HG03571 (cell line): Measurements from ENCODE around the gene PNMA8A.
"Not testable (repeated sequence)": the region's sequence is repeated elsewhere in the genome, so short reads cannot be mapped to it uniquely, and the experiment has no call there.

Source experiments
- ATAC-seq: cut with Tn5 transposase; IDR thresholded peaks from one replicate; pipeline ENCODE4 v1.9.1; 2021; ENCODE audit not compliant: unreplicated experiment

PNMA8A gene, protein sequence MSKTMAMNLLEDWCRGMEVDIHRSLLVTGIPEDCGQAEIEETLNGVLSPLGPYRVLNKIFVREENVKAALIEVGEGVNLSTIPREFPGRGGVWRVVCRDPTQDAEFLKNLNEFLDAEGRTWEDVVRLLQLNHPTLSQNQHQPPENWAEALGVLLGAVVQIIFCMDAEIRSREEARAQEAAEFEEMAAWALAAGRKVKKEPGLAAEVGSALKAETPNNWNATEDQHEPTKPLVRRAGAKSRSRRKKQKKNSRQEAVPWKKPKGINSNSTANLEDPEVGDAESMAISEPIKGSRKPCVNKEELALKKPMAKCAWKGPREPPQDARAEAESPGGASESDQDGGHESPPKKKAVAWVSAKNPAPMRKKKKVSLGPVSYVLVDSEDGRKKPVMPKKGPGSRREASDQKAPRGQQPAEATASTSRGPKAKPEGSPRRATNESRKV

DNA sequence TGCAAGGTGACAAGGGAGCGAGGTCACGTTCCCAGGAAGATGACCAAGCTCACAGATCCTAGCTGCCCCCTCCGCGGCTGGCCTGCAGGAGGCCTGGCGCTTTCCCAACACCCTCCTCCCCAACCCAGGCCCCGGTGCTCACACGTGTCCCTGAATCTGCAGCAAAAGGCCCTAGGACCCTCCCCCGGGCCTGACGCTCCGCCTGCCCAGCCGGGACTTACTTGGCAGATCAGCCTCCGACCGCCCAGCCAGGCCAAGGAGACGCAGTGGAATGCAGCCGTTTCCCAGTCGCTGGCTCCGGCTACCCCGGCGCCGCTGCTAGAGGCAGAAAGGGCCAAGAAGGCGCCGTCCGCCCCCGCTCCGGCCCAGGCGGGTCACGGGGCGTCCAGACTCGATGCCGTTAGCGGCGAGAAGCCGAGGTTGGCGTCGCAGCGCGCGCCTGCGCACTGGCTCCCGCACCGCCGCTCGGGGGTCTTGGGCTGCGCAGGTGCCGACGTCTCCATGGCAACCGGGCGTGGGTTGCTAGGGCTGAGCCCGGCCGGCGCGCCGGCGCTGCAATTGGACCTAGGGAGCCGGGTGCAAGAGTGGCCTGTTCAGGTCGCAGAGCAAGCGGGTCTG is at the start of gene PNMA8A:
Gene PNMA8A (minus strand): TSS at position 448 of the 618 bp plus-strand sequence. CDS start 528 bp downstream, outside the sequence.
- ATAC-seq, result no peak

DNA sequence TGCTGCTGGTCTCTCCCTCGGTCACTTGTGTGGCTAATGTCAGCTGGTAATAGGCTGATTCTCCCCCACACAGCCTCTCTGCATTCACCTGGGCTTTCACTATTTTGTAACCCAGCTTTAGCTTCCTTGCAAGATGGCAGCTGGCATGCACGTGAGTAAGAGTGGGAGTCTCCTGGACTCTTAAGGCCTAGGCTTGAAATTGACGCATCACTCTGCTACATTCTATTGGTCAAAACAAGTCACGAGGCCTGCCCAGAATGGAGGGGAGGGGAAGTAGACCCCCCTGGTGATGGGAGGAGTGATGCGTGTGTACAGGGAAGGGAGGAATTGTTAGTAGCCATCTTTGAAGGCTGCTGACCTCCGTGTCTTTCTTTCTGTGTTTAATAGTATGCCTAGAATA is 49.3 kb upstream of the PNMA8A start:
- no peak for ATAC-seq

DNA sequence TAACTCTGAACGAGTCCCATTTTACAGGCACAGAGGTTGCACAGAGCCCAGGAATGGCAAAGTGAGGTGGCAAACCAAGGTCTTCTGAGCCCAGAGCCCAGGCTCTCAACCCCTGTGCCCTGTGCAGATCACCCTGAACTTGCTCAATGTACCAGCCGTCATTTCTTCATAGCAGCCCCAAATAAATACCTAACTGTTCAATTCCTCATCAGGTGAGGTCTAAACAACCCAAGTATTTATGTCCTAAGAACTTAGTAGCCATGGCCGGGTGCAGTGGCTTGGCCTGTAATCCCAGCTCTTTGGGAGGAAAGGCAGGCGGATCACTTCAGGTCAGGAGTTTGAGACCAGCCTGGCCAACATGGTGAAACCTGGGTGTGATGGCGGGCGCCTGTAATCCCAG is 46.1 kb upstream of the PNMA8A start:
- no peak for ATAC-seq

DNA sequence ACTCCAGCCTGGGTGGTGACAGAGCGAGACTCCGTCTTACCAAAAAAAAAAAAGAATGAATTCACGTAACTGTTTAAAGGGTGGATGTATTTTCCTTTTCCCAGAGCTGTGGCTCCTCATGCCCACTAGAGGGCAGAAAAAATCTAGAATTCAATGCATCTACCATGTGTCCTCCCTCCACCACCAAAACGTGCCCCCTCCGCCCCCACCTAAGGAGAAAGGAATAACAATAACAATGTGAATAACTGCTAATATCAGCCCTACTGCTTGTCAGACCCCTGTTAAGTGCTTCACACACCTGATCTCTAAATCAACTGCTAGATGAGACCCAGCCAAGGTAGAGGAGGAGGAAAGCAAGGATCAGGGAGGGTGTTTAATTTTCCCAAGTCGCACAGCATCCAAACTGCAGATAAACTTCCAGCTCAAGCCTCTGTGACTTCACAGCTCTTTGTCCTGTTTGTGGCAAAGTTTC is 44.6 kb upstream of the PNMA8A start:
- ATAC-seq, result no peak

DNA sequence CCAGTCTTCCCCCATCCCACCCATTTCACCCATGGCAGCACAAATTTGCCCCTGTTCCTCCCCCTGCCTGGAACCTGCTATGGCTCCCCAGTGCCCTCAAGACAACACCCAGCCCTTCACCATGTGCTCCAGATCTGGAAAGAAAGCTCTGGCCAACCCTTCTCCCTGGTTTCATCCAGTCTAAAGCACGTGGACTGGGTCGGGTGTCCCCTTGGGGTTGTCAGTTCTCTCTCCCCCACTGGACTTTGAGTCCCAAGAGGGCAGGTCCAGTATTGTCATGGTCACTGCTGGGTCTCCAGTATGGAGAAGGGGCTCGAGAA is 43.9 kb upstream of the PNMA8A start:
- ATAC-seq, result no peak

DNA sequence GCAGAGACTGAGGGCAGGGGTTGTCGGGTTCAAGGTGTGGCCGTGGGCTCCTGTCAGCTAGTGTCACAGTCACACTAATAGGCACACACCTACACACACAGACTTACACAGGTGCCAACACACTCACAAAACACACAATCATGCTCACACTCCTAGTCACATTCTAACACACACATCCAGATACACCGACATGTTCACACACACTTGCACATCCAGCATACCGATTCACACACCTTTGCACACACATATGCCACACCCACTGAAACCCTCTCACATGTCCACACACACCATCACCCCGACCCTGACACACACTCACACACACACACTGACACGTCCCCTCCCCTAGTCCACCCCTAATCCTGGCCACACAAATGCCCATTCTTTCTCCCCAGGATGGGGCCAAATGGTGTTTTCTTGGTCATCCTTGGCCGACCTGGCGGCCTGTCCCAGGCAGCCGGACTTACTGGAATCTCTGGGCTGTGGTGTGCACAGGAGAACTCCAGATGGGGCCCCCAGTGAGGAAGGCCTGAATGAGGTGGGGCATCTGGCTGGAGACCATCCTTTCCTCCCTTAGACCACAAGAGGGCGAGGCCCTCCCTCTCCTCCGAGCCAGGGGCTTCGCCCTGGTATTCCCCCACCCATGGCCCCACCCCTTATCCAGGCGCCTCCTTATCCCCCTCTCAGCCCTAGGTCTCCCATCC is 43.4 kb upstream of the PNMA8A start:
- no peak for ATAC-seq

DNA sequence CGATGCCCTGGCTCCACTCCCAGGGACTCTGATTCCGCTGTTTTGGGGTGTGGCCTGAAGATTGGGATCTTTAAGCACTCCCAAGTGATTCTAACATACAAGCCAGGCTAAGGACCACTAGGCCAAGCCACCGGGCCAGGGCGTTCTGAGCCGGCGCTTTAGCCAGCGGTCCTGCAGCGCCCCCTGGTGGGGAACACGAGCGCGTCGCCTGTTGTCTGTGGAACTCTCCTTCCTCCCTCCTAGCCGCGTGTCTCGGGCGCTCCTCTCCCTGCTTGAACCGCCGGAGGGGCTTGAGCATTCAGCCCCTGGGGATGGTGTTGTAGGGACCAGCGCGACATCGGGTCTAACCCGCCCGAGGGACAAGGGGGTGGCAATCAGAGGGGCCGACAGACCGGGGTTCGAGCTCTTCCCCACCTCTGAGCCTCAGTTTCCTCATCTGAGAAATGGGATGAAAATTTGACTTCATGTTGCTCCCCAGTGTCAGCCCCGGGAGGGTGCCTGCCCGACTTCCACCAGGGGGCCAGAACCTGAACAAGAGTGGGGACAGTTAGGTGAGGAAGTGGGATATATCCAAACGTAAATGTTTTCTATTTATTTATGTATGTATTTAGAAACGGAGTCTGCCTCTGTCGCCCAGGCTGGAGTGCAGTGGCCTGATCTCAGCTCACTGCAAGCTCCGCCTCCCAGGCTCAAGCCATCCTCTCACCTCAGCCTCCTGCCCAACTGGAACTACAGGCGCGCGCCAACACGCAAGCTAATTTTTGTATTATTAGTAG is 42.3 kb upstream of the PNMA8A start:
- no peak for ATAC-seq

DNA sequence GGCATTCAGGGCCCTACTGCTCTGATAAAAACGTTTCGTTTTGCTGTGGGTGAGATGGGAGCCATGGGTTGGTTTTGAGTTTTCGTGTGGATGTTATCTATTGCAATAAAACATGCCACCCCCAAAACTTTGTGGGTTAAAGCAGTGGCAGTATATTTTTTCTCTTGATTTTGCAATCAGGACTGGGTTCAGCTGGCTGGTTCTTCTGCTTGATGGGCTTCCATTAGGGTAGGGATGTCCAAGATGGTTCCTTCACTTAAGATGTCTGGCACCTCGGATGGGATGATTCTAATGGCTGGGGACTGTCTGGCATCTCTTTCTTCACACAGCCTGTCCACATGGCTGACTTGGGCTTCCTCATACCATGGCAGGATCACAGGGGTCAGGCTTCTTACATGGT is 39.9 kb upstream of the PNMA8A start:
- ATAC-seq, result no peak

DNA sequence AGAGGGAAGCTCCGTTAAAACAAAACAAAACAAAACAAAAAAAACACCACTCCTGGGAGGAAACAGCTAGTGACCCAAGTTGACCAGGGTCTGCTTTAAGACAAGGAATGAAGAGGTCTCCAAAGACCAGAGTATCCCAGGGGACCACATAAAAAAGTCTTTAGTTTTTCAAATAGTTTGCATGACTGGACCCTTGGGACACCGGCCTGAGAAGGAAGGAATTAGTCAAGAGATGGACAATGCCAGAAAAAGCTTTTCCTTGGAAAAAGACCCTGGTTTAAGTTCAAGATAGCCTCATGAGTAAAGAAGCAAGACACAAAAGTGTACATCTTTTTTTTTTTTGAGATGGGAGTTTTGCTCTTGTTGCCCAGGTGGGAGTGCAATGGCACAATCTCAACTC is 36.8 kb upstream of the PNMA8A start:
- no peak for ATAC-seq

DNA sequence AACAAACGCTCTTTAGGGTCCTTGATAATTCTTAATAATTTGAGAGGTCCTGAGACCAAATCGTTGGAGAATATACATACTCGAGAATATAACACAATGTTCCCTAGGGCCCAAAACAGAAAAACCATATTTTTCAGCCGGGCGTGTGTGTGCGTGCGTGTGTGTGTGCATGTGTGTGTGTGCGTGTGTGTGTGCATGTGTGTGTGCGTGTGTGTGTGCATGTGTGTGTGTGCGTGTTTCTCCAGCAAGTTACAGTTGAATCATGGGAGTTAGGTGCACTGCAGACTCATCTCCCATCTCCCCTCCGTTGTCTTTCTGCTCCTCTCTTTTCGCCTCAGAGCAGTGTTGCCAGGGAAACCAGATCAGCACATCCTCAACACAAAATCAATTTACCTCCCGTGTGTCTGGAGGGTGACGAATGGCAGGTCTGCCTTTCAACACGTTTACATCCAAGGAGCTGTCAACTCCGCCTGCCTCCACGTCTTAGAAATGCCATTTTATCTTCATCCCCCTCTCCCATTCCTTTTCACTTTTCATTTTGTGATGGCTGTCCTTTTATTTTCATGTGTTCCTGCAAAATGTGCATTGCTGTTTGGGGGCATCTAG is 32.6 kb upstream of the PNMA8A start:
- ATAC-seq, result no peak

DNA sequence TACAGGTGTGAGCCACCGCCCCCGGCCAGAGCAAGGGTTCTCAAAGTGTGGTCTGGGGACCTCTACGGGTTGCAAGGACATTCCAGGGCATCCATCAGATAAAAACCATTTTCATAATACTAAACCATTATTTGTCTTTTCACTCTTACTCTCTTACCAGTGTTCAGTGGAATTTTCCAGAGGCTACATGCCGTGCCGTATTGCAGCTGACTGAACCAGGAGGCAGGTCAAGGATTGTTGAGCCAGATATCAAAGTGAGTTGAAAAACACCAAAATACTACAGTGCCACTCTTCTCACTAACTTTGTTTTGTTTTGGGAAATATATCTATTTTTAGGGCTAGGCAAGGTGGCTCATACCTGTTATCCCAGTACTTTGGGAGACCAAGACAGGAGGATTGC is 31.5 kb upstream of the PNMA8A start:
- ATAC-seq, result no peak

DNA sequence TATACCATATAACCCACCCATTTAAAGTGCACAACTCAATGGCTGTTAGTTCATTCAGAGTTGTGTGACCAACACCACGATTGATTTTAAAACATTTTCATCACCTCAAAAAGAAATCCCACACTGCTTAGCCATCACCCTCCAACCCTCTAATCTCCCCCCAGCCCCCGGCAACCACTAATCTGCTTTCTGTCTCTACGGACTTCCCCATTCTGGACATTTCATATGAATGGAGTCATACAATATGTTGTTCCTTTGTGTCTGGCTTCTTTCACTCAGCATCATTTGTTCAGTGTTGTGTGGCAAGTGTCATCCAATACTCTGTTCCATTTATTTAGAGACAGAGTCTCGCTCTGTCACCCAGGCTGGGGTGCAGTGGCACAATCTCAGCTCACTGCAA is 28.3 kb upstream of the PNMA8A start:
- ATAC-seq, result no peak

DNA sequence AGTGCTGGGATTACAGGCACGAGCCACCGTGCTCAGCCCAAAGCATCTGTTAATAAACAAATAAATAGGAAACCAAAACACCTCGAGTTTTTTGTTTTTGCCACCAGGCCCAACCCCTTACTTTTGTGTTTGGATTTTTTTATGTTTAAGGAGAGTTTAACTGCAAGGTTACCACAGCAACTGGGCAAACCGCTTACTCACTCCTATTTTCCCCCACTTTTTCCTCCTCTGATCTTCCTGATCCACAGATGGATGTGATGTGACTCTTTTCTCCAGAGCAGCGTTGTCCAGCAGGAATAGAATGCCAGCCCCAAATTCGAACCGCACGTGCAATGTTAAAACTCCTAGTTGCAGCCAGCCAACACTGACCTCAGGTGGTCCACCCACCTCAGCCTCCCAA is 26.4 kb upstream of the PNMA8A start:
- no peak for ATAC-seq

DNA sequence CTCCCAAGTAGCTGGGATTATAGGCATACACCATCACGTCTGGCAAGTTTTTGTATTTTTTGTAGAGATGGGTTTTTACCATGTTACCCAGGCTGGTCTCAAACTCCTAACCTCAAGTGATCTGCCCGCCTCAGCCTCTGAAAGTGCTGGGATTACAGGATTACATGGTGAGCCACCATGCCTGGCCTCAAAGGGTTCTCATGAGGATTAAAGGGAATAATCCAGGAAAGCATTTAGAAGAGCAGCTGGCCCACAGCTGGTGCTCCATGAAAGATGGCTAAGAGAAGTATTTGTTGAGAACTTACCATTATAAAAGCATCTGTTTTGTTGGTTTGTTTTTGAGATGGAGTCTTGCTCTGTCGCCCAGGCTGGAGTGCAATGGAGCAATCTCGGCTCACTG is 25.5 kb upstream of the PNMA8A start:
- ATAC-seq, result not testable (repeated sequence)

DNA sequence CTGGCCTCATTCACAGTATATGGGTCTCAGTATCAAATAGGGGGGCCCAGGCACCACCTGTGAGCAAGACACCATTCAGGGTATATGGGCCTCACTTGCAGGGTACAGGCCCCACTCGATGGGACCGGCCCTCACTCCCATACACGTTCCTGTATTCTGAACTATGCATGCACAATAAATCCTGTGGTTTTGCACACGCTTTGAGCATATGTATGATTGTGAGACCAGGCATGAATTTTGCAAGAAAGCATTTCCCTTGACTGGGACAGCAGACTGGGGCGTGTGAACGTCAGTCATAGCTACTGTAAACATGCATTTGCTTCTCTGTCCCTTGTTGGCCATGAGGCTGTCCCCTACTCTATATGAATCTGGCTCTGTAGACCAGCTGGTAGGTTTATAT is 24.9 kb upstream of the PNMA8A start:
- no peak for ATAC-seq

DNA sequence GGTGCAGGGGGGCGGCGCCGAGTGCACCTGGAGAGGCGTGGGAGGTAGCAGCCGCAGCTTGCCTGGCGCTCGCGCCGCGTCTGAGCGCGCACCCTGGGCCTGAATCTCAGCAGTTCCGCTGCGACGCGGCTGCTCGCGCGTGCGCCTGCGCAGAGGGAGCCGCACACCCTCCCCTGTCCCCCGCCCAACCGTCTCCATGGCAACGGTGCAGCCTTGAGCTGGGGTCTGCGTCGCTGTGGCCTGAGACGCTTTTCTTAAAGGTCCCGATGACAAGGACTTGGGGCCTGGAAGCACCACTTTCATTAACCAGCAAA is 24.4 kb upstream of the PNMA8A start, which contains the start of gene PNMA8B:
Gene PNMA8B (minus strand): TSS at position 82 of the 314 bp plus-strand sequence. CDS start 402 bp downstream, outside the sequence.
- no peak for ATAC-seq

DNA sequence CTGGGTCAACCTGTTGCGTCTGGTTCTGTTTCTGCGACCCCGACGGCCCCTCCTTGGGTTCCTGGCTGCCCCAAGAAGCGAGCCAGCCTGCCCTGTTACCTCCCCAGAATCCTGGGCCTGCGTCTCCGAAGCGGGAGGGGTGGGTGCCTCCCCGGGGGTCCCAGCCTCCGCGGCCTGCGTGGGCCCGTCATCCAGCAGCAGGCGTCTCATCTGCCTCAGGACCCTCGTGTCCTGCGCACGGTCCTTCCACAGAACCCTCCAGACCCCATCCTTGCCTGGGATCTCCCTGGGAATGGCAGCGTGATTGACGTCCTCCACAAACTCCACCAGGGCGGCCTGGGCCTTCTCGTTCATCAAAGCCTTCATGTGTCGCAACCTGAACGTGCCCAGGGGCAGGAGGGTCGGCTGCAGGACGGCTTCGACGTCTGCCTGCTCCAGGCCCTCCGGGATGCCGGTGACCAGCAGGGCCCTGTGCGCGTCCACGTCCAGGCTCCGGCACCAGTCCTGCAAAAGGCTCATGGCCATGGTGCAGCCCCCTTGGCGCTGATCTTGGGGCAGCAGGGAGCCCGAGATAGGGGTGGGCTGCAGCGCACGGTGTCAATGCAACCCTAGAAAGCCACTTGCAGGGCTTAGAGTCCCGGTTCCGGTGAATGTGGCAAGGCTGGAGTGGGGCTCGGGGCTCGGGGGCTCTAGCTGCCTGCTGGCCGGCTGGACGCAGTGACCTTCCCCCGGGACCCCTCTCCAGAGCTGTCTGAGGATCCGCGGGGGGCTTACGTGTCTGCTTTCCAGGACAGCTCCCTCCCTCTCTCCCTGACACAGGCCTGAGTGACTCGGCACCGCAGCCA is 23.8 kb upstream of the PNMA8A start:
- no peak for ATAC-seq

DNA sequence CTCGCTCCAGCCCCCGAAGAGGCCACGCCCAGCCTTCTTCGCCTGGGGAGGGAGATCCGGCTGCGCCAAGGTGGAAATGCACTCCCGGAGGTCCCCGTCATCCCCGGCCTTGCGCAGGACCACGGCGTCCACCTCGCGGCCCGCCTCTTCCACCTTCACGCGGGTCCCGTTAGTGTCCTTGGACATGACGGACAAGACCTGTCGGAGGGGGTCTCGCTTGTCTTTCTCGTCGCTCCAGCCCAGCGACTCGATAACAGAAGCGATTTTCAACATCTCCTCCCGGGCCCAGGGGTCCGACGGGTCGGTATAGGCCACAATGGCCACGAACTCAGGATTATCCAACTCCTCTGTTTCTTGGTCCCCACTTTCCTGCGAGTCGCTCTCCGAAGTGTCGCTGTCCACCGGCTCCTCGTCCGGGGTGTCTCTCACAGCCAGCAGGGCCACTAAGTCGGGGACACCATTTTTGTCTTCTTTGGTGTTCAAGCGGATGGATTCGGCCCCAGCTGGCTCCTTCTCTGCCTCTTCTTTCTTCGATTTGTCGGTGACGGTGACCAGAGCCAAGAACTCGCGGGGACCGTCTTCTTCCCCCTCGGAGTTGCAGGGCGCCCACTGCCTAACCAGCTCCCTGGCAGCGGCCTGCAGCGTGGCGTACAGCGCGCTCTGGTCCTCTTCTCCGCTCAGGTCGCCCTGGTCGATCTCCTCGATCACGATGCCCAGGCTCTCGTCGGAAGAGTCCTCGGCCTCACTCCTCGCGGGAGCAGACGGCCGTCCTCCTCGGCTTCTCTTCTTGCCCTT is 23.0 kb upstream of the PNMA8A start:
- ATAC-seq, result no peak
